HT1080 (cell line): ENCODE results near the gene PDE11A. TPM values are rescaled to one million over a fixed set of nuclear protein-coding genes. Genes with fewer than 3 reads are reported as not detected.
"Not testable (repeated sequence)": the region's sequence is repeated elsewhere in the genome, so short reads cannot be mapped to it uniquely, and the experiment has no call there.

Source experiments
- DNase-seq: peaks from one replicate; pipeline ENCODE4 v3.0.0-alpha.2; 2015; ENCODE audit warnings: low read depth
- total RNA-seq: library from RNA; depleted of rRNA; stranded (reverse); fragments of >200 nt; shearing (Covaris generic); gene quantifications from 2 replicates; pipeline ENCODE4 v1.2.3, GENCODE V29; 2014

The PDE11A gene
- total RNA-seq, 1 experiment from 2014 or later = 0.42 TPM

DNA sequence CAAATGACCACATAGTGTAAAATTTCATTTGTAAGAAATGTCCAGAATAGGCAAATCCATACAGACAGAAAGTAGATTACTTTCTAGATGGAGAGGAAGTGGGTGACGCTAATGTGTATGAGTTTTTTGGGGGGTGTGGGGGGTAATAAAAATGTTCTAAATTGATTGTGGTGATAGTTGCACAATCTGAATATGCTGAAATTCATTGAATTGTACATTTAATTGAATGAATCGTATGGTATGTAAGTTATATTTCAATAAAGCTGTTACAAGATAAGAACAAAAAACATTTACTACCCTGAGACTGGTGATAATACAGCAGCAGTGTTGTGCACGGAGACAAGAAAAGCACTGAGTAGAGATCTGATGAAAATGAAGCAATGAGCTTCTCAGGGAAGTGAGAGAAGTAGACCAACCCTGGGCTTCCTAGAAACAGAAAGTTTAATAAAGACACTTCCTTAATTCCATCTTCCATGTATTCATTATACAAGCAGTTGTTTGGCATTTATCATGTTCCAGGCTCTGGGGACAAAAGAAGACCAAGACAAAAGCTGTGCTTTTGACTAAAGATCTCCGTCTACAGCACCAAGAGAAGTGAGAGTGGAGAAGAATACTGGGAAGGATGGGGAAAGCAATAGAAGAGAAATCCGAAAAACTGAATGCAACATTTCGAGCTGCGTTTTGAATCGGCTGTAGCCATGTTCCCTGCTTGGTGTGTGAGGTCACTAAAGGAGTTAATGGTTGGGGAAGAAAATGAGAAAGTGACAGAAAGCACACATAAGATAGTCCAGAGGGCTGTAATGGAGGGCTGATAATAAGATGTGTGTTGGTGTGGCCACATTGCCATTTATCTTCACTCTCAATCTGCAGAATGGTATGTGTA lies 1.8 kb upstream of the PDE11A start:
- peak; percentile 63 for DNase-seq

DNA sequence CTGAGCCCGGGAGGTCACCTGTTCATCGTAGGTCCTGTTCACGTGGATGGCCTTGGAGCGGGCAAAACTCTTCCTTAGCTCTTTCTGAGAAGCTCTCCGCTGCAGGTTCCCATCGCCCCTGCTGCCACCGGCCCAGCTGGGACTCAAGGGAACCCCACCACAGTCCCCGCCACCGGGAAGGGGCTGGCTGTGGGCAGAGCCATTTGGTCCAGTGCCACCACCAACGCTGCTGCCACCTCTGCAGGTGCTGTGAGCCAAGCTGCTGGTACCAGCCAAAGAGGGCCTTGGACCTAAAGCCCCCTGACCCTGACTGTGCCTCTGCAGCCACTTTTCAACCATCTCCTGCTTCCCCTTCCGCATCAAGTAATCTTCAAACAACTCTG lies 586 bp downstream of the PDE11A start:
- no peak for DNase-seq

DNA sequence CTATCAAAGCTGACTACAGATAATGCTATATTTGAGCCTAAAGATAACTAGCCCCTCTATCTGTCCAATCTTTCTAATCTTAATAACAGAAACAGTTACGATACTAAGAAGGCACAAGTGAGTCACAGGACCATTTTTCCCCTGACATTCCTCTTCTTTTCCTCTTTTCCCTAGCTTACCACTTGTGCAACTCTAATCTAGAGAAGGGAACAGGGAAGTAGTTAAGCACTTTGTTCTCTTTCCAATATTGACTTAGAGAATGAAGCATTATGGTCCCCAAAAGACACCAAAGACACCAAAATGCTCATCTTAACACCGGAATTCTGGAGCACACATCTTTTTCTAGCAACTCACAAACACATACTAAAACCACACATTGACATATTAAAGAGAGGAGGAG lies 1.8 kb downstream of the PDE11A start:
- DNase-seq = no peak

DNA sequence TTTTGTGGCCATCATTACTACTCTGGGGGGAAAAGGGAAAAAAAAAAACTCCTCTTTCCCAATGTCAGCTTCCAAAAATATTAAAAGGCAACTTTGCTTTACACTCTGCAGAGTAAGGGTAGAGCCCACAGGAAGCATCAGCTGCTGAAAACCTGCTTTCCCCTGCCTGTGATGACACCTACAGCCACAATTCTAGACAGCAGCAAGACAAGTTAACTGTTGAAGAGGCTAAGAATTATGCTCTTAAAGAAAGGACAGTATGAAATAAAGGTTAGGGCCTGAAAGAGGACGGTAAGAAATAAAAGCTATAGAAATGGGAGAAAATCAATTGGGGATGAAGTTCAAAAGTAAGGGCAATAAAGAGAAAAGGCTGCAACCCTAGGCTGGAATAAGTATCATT lies 3.0 kb downstream of the PDE11A start:
- peak; percentile 15 for DNase-seq

DNA sequence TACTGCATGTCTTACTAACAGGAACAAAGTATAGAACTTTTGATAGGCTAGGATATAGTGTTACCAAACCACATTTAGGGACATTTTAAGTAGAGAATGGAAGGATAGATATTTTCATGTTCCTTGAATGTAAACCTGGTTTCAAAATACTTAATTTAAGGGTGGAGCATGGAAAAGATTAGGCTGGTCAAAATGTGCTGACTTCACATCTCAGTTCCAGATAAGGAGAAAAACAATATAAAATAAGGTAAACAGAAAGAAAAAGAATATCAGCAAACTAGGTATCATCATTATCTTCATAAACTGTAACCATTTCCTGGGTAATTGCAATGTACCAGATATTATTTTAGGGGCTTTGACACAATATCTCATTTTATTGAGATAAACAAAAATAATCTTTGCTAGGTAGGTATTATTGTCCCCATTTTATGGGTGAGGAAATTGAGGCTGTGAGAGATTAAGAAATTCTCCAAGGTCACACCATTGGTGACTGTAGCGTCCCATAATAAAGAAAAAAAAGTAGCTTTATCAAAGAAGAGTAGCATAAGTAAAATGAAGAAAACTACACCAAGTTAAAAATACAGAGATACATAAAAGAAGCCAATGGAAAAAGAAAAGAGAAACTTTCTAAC lies 3.6 kb downstream of the PDE11A start:
- DNase-seq = no peak

DNA sequence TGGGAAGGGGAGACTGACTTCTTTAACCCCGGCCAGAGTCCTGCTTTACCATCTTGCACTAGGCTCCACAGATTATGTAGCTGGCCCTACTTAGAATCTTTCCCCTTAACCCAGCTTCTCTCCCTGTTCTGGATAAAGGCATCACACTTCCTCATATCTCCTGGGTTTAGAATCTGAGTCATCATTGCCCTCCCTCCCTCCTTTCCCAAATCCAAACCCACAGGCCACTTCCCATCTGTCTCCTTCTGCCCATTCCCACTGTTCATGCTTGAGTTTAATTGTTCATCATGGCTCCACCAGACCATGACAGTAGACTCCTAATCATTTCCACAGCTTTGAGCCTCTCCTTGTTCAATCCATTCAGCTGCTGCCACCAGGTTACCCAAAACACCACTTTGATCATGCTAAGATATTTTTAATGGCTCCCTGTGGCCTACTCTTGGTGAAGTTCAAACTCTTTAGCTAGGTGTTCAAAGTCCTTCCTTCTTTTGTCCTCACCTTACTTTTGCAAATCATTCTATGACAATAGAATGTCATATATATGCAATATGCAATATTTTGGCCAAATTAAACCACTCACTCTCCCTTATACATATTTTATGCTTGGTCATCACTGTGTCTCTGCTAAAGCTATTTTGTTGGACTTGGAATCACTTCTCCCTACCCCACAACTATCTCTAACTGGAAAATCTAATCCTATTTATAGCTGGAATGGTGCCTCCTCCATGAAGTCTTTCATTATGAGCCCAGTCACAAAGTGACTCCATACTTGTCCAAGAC lies 5.5 kb downstream of the PDE11A start:
- peak; percentile 65 for DNase-seq

DNA sequence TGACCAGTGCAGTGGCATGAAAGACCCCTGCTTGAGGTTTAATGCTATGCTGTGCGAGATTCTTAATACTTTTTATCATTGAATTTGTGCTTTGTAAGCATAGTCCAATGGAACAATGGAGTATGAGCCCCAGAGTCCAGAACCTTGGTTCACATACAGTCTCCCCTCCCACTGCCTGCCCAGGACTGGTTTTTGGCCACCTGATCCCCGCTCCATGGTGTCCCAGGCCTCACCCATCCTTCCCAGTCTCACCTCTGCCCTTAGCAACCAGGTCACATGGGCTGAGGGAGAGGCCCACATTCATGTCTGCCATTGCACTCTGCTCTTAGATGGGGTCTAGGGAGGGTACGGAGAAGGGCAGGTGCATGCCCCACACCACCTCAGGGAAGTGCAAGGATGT lies 6.3 kb downstream of the PDE11A start:
- no peak for DNase-seq

DNA sequence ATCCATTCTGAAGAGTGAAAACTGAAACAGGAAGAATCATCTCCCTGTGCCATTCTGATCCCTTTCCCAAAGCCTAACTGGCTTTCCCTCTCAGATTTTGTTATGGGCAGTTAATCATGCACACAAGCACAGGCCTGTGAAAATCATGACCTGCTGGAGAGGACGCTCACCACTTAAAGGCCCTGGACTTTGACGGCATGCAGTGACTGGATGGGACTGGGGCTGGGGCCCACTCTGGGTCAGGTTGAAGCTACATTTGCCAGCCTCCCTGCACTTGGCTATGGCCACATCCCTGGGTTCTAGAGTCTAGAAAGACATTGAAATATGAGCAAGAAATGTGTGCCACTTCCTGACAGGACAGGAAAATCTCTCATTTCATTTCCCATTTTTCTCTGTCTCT lies 12.9 kb downstream of the PDE11A start:
- no peak for DNase-seq

DNA sequence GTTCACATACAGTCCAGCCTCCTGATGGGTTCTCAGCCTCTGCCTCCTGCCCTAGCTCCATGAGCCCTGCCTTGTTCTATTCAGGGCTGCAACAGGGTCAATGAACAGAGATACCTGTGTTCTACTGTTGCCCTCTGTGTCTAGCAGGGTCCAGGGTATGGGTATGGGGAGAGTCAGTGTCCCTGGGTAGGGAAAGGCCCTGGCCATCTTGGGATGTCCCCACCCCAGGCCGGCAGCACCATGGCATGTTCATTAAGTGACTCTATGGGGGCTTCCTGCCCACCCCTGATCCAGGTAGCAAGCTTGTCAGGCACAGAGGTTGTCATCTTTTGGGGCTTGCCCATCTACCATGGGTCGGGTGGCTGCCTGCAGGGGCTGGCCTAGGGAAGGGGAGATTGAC lies 13.5 kb downstream of the PDE11A start:
- no peak for DNase-seq

DNA sequence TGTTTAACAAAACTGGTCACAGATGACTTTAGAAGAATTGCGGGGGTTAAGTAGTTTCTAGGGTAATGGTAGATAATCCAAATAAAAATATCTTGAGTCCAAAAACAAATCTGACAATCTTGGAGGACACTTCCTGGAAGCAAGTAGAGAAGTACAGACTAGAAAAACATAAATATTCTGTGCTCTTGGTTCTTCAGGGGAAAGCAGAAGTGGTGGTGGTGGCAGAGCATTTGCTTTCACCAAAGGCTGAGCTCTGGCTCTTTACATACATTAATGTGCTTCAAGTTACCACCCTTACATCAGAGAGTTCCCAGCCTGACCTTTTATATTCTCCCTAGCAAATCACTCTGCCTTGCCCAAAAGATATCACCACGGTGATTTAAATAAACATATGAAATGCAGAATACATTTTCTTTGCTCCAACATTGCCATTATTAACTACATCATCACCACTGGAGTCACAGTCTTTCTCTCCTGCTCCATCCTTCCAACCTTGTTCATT lies 15.3 kb downstream of the PDE11A start:
- DNase-seq = no peak

DNA sequence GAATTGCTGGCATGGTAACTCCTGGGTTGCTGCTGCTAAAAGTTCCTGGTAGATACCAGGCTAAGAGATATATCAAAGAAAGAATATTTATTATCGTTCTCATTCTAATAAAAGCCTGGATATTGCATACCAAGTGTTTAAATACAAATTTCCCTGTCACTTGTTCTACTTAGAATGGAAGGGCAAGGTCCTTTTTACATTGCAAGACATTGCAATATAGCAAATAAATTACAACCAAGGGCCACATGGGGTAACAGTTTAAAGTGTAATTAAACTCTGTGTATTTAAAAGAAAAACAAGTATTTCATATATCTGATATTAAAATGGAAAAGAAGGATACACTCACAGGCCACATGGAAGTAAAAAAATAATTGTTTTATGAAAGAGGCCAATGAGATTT lies 16.2 kb downstream of the PDE11A start:
- DNase-seq = no peak

DNA sequence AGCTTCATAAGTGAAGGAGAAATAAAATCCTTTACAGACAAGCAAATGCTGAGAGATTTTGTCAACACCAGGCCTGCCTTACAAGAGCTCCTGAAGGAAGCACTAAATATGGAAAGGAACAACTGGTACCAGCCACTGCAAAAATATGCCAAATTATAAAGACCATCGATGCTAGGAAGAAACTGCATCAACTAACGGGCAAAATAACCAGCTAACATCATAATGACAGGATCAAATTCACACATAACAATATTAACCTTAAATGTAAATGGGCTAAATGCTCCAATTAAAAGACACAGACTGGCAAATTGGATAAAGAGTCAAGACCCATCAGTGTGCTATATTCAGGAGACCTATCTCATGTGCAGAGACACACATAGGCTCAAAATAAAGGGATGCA lies 21.3 kb downstream of the PDE11A start:
- DNase-seq = not testable (repeated sequence)

DNA sequence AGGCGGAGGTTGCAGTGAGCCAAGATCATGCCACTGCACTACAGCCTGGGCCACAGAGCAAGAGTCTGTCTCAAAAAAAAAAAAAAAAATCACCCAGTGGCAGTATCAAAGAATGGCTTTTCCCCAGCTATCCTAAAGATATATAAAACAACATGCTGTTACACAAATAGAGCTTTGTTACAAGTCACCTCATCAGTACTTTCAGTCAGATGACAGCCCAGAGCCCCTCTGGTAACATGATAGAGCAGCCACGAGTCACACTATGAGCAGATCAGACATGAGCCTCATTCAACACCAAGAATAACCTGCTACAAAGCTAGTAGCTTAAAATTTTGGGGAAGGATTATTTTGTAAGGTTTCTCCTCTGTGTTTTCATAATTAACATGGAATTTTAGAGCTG lies 25.2 kb downstream of the PDE11A start:
- DNase-seq = no peak

DNA sequence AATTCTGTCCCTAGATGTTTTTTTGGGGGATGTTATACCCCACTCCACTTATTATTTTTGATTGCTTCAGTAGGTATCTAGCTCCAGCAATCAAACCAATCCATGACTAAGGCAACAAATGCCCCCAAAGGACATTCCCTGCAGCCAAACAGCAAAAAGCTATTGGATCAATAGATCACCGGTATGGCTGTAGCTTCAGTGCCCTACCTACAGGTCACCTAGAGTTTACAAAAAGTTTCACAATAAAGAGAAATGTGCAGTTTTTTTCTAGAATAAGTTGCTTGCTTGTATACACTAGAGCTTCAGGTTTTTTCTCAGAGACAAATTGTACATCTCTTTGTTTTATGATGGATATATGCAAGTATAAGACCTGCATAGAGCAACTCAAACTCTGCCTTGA lies 27.7 kb downstream of the PDE11A start:
- no peak for DNase-seq

DNA sequence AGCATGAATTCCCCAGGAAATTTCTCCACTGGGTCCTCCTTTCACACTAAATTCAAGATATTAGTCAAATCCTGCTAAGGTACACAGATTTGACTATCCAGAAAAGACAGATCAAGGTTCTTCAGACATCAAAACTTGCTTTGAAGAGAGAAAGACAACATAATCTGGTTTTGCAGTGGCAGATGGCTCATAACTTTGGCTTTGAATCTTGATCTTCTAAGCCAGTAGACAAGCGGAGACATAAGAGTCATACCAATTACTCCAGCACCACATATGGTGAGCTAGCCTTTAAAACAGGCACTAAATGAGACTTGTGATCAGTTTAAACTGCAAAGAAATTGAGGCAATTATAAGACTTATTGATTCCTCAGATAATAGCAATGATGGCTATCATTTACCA lies 29.3 kb downstream of the PDE11A start:
- DNase-seq = no peak

DNA sequence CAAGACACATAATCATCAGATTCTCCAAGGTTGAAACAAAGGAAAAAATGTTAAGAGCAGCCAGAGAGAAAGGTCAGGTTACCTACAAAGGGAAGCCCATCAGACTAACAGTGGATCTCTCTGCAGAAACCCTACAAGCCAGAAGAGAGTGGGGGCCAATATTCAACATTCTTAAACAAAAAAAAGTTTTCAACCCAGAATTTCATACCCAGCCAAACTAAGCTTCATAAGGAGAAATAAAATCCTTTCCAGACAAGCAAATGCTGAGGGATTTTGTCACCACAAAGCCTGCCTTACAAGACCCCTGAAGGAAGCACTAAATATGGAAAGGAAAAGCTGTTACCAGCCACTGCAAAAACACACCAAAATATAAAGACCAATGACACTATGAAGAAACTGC lies 39.0 kb downstream of the PDE11A start:
- not testable (repeated sequence) for DNase-seq

DNA sequence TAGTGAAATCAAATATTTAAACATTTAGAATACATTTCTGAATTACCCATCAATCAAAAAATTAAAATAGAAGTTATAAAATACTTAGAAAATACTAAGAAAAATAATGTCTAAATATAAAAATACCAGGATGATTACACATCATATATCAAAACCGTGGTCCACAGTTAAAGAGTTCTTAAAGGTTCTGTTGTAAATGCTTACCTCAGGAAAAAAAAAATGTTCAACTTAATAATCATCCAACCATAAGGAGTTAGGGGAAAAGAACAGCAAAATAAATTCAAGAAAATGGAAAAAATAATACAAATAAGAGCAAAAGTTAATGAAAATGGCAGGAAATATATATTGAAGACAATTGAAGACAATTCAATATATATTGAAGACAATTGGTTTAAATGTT lies 43.2 kb downstream of the PDE11A start:
- DNase-seq = no peak

DNA sequence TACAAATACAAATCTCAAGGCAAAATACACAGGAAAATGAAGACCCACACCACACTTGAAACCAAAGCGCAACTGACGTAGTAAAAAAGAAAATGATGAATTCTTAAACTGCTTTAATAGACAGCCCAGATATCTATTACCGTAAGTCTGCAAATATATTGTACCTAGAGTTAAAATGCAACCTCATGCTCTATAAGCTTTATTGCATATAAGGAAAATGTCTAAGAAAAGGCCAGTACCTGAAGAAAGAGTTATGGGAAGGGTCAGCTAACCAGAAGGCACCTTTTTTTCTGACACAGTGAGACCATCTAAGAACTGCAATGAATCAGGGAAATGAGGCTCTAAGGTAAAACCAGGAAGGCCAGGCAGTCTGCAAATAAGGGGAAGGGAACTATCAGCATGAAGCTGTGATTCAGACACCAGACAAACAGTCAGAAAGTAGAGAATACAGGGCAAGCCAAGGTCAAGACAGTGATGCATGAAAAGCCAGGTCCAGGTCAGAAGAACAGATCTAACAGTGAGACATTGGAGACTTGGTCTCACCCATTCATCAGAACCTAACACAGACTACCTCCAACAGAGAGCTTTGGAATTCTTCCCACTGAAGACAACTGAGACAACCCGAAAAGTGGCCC lies 46.9 kb downstream of the PDE11A start:
- no peak for DNase-seq

DNA sequence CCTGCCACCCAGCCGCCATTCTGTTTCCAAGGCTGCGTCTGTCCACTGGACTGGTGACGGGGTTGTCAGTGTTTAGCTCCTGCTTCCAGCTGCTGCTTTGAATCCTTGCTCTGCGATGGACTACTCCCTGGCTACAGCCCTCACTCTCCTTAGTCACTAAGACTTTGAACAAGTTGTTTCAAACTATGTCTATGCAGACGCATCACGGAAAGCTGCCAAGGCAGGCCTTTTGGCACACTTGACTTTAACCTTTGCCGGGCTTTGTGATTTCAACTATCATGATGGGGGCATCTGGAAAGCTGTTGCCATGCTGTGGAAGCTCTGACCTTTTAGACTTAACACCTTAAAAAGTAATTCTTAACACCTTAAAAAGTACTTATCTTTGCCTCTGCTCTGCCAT lies 54.4 kb downstream of the PDE11A start:
- DNase-seq = no peak

DNA sequence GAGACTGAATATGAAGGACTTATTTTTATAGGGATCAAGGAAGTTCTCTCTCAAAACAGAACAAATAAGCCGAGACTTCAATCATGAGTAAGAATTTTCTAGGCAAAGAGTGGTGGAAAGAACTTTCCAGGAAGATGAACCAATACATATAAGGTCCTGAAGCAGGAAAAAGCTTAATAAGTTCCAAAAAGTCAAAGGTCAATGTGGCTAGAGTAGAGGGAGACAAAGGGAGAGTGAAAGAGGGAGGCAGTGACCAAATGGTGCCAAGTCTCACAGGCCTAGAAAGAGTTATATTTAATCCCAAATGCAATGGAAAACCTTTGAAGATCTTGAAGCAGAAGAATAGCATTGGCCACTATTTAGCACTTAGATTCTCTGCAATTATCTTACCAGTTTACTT lies 56.0 kb downstream of the PDE11A start:
- DNase-seq = no peak

DNA sequence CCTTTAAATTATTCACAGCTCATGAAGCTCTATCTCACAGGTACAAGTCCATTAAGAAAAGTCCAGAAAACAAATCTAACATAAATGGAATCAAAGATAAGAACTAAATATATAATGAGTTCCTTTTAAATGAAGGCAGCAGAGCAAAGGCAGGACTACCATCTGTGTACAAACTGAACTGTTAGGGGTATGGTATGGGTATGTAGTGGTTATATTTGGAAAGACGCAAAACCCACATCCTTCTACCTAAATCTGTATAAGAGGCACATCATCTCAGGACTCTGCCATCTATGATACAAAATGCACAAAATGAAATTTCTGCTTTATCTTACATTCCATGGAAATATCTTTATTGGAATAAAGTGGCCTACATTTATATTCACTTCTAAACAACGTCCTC lies 59.9 kb downstream of the PDE11A start:
- no peak for DNase-seq

DNA sequence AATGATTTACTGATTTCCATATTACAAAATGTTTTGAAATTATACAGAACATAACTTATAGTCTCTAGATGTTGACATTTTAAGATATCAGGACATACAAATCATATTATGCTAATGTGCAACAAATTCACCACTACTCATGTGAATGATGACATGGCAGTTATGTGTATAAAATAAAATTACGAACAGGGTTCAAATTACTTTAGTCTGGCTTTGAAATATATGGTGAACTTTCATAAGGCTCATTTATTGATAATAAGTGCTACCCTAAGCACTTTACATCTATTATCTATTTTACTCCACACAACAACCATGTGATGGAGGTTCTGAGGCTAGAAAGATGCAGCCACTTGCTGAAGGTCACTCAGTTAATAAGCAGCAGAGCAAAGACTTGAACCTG lies 62.8 kb downstream of the PDE11A start:
- no peak for DNase-seq
